OCI-LY7 (cell line): Measurements from ENCODE around the gene SLC43A2. TPM values are rescaled to one million over a fixed set of nuclear protein-coding genes. Genes with fewer than 3 reads are reported as not detected.

Experiments
- BruUV-seq: library from RNA; stranded (reverse); fragments of 400-500 nt; replicated peaks from 2 replicates; lab custom pipeline; 2021; lab: Mats Ljungman, UMichigan
- CTCF ChIA-PET: fragments of 300-600 bp; sonication (Branson Sonifier 250); formaldehyde crosslinking; loops from one replicate; lab custom pipeline; 2022; ENCODE audit warnings: antibody characterized with exemption; ENCODE audit not compliant: unreplicated experiment; lab: Charles Lee
- POLR2A ChIA-PET: fragments of 300-600 bp; sonication (Branson Sonifier 250); formaldehyde crosslinking; loops from one replicate; lab custom pipeline; 2022; ENCODE audit warnings: antibody characterized with exemption; lab: Charles Lee
- DNase-seq: peaks from one replicate; pipeline ENCODE4 v3.0.0-alpha.2; 2015; ENCODE audit warnings: low spot score
- H2AFZ ChIP-seq: fragments of 200-600 bp; sonication (generic), shearing (Covaris generic); 2 replicates; pipeline ENCODE4 v1.6.1; 2014; ENCODE audit warnings: mild to moderate bottlenecking, antibody characterized with exemption, low read length, moderate library complexity
- H3K27ac ChIP-seq: fragments of 200-600 bp; sonication (generic); 2 replicates; pipeline ENCODE4 v1.5.1; 2014; ENCODE audit warnings: mixed run types, low read depth, mild to moderate bottlenecking, moderate library complexity, low read length, inconsistent platforms; ENCODE audit not compliant: poor library complexity, severe bottlenecking
- H3K36me3 ChIP-seq: fragments of 200-600 bp; sonication (generic); 2 replicates; pipeline ENCODE4 v1.6.1; 2014; ENCODE audit warnings: mild to moderate bottlenecking, antibody characterized with exemption, low read length, moderate library complexity, mixed read lengths; ENCODE audit not compliant: insufficient read depth
- H3K4me1 ChIP-seq: fragments of 200-600 bp; sonication (generic); 2 replicates; pipeline ENCODE4 v1.5.1; 2014; ENCODE audit warnings: mild to moderate bottlenecking, low read length; ENCODE audit not compliant: insufficient read depth, poor library complexity, severe bottlenecking
- H3K4me2 ChIP-seq: fragments of 200-600 bp; sonication (generic); 2 replicates; pipeline ENCODE4 v1.6.1; 2014; ENCODE audit warnings: mild to moderate bottlenecking, low read length
- H3K4me3 ChIP-seq: fragments of 200-600 bp; sonication (generic); 2 replicates; pipeline ENCODE4 v1.5.1; 2014; ENCODE audit warnings: mild to moderate bottlenecking, low read depth, low read length; ENCODE audit not compliant: poor library complexity, severe bottlenecking
- H3K79me2 ChIP-seq: fragments of 200-600 bp; sonication (generic); 2 replicates; pipeline ENCODE4 v1.6.1; 2016; ENCODE audit warnings: low read depth, mild to moderate bottlenecking, low read length, moderate library complexity, mixed read lengths; ENCODE audit not compliant: insufficient read depth
- H3K9me2 ChIP-seq: fragments of 200-600 bp; sonication (generic); 2 replicates; pipeline ENCODE4 v1.6.1; 2016; ENCODE audit warnings: mild to moderate bottlenecking, low read length, mixed read lengths; ENCODE audit not compliant: insufficient read depth
- H3K9me3 ChIP-seq: fragments of 200-600 bp; sonication (generic); 2 replicates; pipeline ENCODE4 v1.6.1; 2014; ENCODE audit warnings: mild to moderate bottlenecking, mixed run types, low read length, mixed read lengths
- H4K20me1 ChIP-seq: fragments of 200-600 bp; sonication (generic); 2 replicates; pipeline ENCODE4 v1.6.1; 2014; ENCODE audit warnings: mild to moderate bottlenecking, antibody characterized with exemption, low read length, moderate library complexity, mixed read lengths; ENCODE audit not compliant: insufficient read depth
- CTCF ChIP-seq: fragments of 200-600 bp; sonication (generic); conservative IDR thresholded peaks from 2 replicates; pipeline ENCODE4 v1.5.1; 2014; ENCODE audit warnings: mild to moderate bottlenecking, antibody characterized with exemption, low read length, moderate library complexity, mixed read lengths
- EZH2phosphoT487 ChIP-seq: fragments of 200-600 bp; sonication (generic); IDR thresholded peaks from 2 replicates; pipeline ENCODE4 v1.6.1; 2018; ENCODE audit warnings: low read depth, borderline replicate concordance, mild to moderate bottlenecking, mixed run types, antibody characterized with exemption, low read length, moderate library complexity, mixed read lengths
- intact Hi-C: fragments of 100-400 bp; cut with micrococcal nuclease; formaldehyde crosslinking; loops from one replicate; pipeline ENCODE4 v1.10.0; 2022; ENCODE audit not compliant: unreplicated experiment
- total RNA-seq, 2 experiments: library from RNA; depleted of rRNA in 1 of 2; stranded (reverse); fragments of >200 nt in 1 of 2; shearing (Covaris generic) in 1 of 2; gene quantifications; 2 replicates each; pipeline ENCODE4 v1.2.3, GENCODE V29; 2014 to 2022

The SLC43A2 gene
- total RNA-seq, 2 experiments from 2014 or later = 9.2 to 17.1 TPM

DNA sequence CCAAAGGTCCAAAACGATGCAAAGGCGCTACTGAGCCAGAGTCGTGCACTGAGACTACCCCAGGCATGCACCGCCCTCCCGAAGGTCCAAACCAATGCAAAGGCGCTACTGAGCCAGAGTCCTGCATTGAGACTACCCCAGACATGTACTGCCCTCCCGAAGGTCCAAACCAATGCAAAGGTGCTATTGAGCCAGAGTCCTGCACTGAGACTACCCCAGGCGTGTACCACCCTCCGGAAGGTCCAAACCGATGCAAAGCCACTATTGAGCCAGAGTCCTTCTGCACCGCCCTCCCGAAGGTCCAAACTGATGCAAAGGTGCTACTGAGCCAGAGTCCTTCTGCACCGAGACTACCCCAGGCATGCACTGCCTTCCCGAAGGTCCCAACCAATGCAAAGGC, 27.1 kb downstream of the SLC43A2 start:
- POLR2A ChIA-PET = no interaction called here
- no peak for TF ChIP-seq CTCF
- TF ChIP-seq EZH2phosphoT487 = no peak
- no TSS peak for BruUV-seq

GRCh38 chr17:1598399-1599095, 30.1 kb downstream of the SLC43A2 start:
- H3K79me2 ChIP-seq = no peaks in the 10 kb centered on the region
- intact Hi-C loops = no loop called here
- no peak overlapping the region for H3K4me2 ChIP-seq
- no peaks in the 10 kb centered on the region for H4K20me1 ChIP-seq
- ChIA-PET POLR2A (interaction anchor here (0.9 kb wide), 1 partner anchor 31 kb away, joined by 4 read pairs; no protein-coding TSS in a partner anchor), CTCF (no interaction called here)
- H3K9me2 ChIP-seq = no peaks in the 10 kb centered on the region
- DNase-seq = no peak
- H3K36me3 ChIP-seq = peaks cover 9% of the 10 kb centered on the region; the same call in 1 of the 2 replicates
- no peak overlapping the region for H2AFZ ChIP-seq
- no peak overlapping the region for H3K4me3 ChIP-seq
- TF ChIP-seq CTCF (no peak), EZH2phosphoT487 (no peak)
- H3K27ac ChIP-seq = no peak overlapping the region
- H3K9me3 ChIP-seq = no peaks in the 10 kb centered on the region
- peaks cover 11% of the 10 kb centered on the region for H3K4me1 ChIP-seq
- BruUV-seq = no TSS peak

More for the DNA sequence above, 27.1 kb downstream of the SLC43A2 start:
- no peak for DNase-seq
- H3K4me1 ChIP-seq = peaks cover 5% of the 10 kb centered on the region
- H3K4me3 ChIP-seq = no peak overlapping the region
- H3K79me2 ChIP-seq = no peaks in the 10 kb centered on the region
- no peaks in the 10 kb centered on the region for H3K9me2 ChIP-seq
- no peak overlapping the region for H2AFZ ChIP-seq
- no peaks in the 10 kb centered on the region for H4K20me1 ChIP-seq
- H3K36me3 ChIP-seq = peaks cover 9% of the 10 kb centered on the region; the same call in 1 of the 2 replicates
- H3K4me2 ChIP-seq = no peak overlapping the region
- intact Hi-C loops = no loop called here
- H3K27ac ChIP-seq = no peak overlapping the region
- CTCF ChIA-PET = no interaction called here
- no peaks in the 10 kb centered on the region for H3K9me3 ChIP-seq

- TF ChIP-seq CTCF (no peak), EZH2phosphoT487 (no peak)
- Histone ChIP-seq H3K79me2 (no peaks in the 10 kb centered on the region), H3K4me1 (peaks cover 16% of the 10 kb centered on the region), H3K4me2 (no peak overlapping the region), H2AFZ (no peak overlapping the region), H3K9me2 (no peaks in the 10 kb centered on the region), H3K27ac (no peak overlapping the region), H4K20me1 (no peaks in the 10 kb centered on the region), H3K36me3 (peaks cover 9% of the 10 kb centered on the region; the same call in 1 of the 2 replicates), H3K9me3 (no peaks in the 10 kb centered on the region), H3K4me3 (no peak overlapping the region)
- intact Hi-C loops = no loop called here
- BruUV-seq = no TSS peak
- POLR2A ChIA-PET = interaction anchor here (0.9 kb wide), 1 partner anchor 32 kb away, joined by 4 read pairs; no protein-coding TSS in a partner anchor
- DNase-seq = no peak
- CTCF ChIA-PET = no interaction called here
Observed at GRCh38 chr17:1597861-1598342, 30.7 kb downstream of the SLC43A2 start.
